Measurements from ENCODE around the gene ISM1. TPM values are rescaled to one million over a fixed set of nuclear protein-coding genes. Genes with fewer than 3 reads are reported as not detected.

Gene ISM1
- total and polyA plus RNA-seq, 2 of the 13 experiments (the other 11 are each of a cell fraction or from before 2014, with no cell fraction given) = 0.40 to 1.4 TPM

- TF ChIP-seq SSRP1 (CRISPR knock-in tag; IDR thresholded peaks at IDR 0.05) (no peak), MEF2D (CRISPR knock-in tag; IDR thresholded peaks at IDR 0.05) (0 out of 2 replicates have a peak, but pooled peaks have one; percentile 65), EED (CRISPR knock-in tag; IDR thresholded peaks at IDR 0.05) (no peak), ZBTB25 (CRISPR knock-in tag; IDR thresholded peaks at IDR 0.05) (peak; percentile 74; the same call in 1 of the 2 replicates), SIX4 (CRISPR knock-in tag; IDR thresholded peaks at IDR 0.05) (no peak), CBX1 (IDR thresholded peaks at IDR 0.05; ENCODE audit: low read depth) (no peak), ZNF780A (CRISPR knock-in tag; IDR thresholded peaks at IDR 0.05) (no peak), RAD21 (CRISPR knock-in tag; IDR thresholded peaks at IDR 0.05) (peak; percentile 99), ZSCAN22 (CRISPR knock-in tag; IDR thresholded peaks at IDR 0.05) (no peak), DNMT1 (CRISPR knock-in tag; IDR thresholded peaks at IDR 0.05) (no peak), ZNF234 (CRISPR knock-in tag; conservative IDR thresholded peaks at IDR 0.05) (no peak), ZNF567 (CRISPR knock-in tag; IDR thresholded peaks at IDR 0.05; ENCODE audit: borderline replicate concordance) (no peak)
- TF ChIP-seq, protein P1, sequence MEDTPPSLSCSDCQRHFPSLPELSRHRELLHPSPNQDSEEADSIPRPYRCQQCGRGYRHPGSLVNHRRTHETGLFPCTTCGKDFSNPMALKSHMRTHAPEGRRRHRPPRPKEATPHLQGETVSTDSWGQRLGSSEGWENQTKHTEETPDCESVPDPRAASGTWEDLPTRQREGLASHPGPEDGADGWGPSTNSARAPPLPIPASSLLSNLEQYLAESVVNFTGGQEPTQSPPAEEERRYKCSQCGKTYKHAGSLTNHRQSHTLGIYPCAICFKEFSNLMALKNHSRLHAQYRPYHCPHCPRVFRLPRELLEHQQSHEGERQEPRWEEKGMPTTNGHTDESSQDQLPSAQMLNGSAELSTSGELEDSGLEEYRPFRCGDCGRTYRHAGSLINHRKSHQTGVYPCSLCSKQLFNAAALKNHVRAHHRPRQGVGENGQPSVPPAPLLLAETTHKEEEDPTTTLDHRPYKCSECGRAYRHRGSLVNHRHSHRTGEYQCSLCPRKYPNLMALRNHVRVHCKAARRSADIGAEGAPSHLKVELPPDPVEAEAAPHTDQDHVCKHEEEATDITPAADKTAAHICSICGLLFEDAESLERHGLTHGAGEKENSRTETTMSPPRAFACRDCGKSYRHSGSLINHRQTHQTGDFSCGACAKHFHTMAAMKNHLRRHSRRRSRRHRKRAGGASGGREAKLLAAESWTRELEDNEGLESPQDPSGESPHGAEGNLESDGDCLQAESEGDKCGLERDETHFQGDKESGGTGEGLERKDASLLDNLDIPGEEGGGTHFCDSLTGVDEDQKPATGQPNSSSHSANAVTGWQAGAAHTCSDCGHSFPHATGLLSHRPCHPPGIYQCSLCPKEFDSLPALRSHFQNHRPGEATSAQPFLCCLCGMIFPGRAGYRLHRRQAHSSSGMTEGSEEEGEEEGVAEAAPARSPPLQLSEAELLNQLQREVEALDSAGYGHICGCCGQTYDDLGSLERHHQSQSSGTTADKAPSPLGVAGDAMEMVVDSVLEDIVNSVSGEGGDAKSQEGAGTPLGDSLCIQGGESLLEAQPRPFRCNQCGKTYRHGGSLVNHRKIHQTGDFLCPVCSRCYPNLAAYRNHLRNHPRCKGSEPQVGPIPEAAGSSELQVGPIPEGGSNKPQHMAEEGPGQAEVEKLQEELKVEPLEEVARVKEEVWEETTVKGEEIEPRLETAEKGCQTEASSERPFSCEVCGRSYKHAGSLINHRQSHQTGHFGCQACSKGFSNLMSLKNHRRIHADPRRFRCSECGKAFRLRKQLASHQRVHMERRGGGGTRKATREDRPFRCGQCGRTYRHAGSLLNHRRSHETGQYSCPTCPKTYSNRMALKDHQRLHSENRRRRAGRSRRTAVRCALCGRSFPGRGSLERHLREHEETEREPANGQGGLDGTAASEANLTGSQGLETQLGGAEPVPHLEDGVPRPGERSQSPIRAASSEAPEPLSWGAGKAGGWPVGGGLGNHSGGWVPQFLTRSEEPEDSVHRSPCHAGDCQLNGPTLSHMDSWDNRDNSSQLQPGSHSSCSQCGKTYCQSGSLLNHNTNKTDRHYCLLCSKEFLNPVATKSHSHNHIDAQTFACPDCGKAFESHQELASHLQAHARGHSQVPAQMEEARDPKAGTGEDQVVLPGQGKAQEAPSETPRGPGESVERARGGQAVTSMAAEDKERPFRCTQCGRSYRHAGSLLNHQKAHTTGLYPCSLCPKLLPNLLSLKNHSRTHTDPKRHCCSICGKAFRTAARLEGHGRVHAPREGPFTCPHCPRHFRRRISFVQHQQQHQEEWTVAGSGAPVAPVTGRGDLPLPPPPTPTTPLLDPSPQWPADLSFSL (CRISPR knock-in tag; IDR thresholded peaks at IDR 0.05) = no peak
- TF ChIP-seq, protein P2, sequence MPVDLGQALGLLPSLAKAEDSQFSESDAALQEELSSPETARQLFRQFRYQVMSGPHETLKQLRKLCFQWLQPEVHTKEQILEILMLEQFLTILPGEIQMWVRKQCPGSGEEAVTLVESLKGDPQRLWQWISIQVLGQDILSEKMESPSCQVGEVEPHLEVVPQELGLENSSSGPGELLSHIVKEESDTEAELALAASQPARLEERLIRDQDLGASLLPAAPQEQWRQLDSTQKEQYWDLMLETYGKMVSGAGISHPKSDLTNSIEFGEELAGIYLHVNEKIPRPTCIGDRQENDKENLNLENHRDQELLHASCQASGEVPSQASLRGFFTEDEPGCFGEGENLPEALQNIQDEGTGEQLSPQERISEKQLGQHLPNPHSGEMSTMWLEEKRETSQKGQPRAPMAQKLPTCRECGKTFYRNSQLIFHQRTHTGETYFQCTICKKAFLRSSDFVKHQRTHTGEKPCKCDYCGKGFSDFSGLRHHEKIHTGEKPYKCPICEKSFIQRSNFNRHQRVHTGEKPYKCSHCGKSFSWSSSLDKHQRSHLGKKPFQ (CRISPR knock-in tag; IDR thresholded peaks at IDR 0.05; ENCODE audit: insufficient replicate concordance) = no peak
- TF ChIP-seq, protein P3, sequence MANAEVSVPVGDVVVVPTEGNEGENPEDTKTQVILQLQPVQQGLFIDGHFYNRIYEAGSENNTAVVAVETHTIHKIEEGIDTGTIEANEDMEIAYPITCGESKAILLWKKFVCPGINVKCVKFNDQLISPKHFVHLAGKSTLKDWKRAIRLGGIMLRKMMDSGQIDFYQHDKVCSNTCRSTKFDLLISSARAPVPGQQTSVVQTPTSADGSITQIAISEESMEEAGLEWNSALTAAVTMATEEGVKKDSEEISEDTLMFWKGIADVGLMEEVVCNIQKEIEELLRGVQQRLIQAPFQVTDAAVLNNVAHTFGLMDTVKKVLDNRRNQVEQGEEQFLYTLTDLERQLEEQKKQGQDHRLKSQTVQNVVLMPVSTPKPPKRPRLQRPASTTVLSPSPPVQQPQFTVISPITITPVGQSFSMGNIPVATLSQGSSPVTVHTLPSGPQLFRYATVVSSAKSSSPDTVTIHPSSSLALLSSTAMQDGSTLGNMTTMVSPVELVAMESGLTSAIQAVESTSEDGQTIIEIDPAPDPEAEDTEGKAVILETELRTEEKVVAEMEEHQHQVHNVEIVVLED (CRISPR knock-in tag; IDR thresholded peaks at IDR 0.05; ENCODE audit: borderline replicate concordance) = no peak
- TF ChIP-seq, protein P4, sequence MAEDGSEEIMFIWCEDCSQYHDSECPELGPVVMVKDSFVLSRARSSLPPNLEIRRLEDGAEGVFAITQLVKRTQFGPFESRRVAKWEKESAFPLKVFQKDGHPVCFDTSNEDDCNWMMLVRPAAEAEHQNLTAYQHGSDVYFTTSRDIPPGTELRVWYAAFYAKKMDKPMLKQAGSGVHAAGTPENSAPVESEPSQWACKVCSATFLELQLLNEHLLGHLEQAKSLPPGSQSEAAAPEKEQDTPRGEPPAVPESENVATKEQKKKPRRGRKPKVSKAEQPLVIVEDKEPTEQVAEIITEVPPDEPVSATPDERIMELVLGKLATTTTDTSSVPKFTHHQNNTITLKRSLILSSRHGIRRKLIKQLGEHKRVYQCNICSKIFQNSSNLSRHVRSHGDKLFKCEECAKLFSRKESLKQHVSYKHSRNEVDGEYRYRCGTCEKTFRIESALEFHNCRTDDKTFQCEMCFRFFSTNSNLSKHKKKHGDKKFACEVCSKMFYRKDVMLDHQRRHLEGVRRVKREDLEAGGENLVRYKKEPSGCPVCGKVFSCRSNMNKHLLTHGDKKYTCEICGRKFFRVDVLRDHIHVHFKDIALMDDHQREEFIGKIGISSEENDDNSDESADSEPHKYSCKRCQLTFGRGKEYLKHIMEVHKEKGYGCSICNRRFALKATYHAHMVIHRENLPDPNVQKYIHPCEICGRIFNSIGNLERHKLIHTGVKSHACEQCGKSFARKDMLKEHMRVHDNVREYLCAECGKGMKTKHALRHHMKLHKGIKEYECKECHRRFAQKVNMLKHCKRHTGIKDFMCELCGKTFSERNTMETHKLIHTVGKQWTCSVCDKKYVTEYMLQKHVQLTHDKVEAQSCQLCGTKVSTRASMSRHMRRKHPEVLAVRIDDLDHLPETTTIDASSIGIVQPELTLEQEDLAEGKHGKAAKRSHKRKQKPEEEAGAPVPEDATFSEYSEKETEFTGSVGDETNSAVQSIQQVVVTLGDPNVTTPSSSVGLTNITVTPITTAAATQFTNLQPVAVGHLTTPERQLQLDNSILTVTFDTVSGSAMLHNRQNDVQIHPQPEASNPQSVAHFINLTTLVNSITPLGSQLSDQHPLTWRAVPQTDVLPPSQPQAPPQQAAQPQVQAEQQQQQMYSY (CRISPR knock-in tag; IDR thresholded peaks at IDR 0.05) = no peak
Observed at GRCh38 chr20:13325033-13325432, 104.0 kb downstream of the ISM1 start (continued).

Measured in HepG2 (cell line).